GM08714 (cell line): ENCODE data around the gene PTPRQ.

ENCODE experiments used
- H3K4me3 ChIP-seq: fragments of 200-500 bp; sonication (Bioruptor generic); 2 replicates; pipeline ENCODE4 v1.5.1; 2014; ENCODE audit warnings: mild to moderate bottlenecking, low read length, inconsistent platforms
- ZNF274 ChIP-seq: IDR thresholded peaks from 2 replicates; pipeline ENCODE4 v1.6.1; 2012; ENCODE audit warnings: mild to moderate bottlenecking, low read depth, low read length

The PTPRQ gene

DNA sequence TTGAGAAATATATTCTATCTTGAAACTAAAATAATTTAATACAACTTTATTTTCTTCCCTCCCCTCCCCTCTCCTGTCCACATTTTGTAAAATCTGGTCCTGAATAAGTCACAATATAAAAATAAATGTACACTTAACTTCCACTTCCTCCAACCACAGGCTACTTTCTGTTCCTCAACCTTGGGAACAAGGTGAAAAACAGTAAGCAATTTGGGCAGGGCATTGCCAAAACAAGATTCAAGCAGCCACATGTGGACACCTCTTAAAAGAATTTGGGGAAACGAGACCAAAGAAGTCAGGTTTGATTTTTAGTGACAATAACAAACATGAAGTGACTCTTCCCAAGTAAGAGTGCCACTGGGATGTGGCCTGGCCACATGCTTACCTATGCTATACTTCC, 115.7 kb downstream of the PTPRQ start:
- H3K4me3 ChIP-seq: no peak overlapping the region
- TF ChIP-seq ZNF274: no peak

DNA sequence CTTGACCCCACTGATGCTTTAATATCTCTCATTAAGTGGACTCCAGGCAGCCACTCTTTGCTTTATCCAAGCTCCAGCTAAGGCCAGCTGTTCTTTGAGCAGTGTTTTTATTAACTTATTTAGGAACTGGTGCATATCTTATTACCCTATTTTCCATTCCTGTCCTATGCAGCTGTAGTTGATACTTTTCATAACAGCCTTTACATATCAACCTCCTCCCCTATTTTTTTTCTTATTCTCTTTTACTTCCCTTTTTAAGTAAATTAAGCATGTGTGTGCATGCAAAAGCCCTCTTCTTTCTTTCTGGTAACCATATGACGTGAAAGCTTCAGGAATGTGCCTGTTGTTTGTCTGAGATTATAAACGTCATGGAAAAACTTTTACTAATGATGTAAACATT, 121.2 kb downstream of the PTPRQ start:
- no peak overlapping the region for H3K4me3 ChIP-seq
- no peak for TF ChIP-seq ZNF274

DNA sequence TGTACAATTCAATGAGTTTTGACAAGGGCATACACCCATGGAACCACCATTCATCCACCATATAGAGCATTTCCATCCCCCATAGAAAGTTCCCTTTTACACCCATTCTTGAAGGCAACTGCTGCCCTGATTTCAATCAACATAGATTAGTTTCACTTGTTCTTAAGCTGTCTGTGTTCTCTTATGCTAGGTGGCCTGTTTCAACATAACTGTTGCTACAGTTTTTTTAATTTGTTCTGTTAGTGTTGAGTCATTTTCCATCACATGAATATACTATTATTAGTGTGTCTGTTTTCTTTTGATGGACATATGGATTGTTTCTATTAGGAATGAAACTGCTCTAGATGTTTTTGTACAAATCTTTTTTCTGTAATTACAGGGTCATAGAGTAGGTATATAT, 123.4 kb downstream of the PTPRQ start:
- no peak overlapping the region for H3K4me3 ChIP-seq
- no peak for TF ChIP-seq ZNF274

DNA sequence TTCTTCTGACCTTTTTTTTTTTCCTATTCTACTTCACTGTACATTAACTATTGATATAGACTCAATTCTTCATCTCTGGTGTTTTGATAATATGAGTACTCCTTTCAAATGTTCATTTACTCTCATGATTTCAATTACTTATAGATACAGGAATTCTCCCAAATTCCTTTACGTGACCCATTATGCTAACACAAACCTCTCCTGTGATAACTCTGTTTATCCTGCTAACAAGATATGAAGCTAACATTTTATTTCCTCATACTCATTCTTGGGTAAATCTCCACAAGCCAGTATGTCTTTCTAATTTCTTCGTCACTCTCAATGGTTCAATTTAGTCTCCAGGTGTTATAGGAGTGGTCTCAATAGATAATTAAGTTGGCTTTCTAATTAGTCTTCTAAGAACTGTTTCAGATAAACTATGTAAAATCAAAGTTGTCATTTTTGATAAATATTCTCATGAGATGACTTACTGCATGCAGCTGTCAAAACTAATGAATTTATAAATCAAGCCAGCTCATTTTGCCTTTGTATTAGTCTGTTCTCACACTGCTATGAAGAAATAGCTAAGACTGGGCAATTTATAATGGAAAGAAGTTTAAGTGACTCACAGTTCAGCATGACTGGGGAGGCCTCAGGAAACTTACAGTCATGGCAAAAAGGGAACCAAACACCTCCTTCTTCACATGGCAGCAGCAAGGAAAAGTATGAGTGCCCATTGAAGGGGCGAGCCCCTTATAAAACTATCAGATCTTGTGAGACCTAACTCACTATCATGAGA, 132.8 kb downstream of the PTPRQ start:
- H3K4me3 ChIP-seq: no peak overlapping the region
- TF ChIP-seq ZNF274: no peak

DNA sequence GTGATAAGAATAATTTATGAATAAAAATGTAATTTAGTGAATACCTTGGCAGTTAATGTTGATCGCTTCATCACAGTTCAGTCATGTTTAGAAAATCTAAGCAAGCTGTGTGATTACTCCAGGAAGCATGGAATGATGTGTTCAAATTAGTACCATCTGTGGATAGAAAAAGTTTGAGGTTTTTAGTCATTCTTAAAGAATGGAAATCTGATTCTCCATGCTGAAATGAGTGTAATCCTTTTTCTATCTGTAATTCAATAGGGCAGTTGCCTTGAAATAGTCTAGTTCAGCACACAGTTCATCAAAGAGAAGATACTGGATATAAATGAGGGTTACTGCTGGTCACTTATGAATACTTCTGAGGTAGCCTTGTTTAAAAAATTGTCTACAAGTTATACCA, 136.2 kb downstream of the PTPRQ start:
- TF ChIP-seq ZNF274: no peak
- H3K4me3 ChIP-seq: no peak overlapping the region

DNA sequence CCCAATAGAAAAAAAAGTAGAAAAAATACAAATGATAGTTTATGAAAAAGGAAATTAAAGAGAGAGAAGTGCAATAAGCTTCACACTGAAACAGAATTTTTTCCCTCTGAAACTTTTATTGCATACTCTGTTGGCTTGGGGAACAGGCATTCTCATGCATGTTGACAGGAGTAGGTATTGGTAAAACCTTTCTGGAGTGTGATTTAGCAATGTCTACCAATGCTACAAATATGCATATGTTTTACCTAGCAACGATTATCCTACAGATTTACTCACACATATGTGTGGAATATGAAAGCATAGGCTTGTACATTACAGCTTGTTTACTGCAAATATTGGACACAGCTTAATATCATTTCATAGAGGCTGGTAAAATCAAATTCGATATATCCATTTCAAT, 137.7 kb downstream of the PTPRQ start:
- H3K4me3 ChIP-seq: no peak overlapping the region
- TF ChIP-seq ZNF274: no peak

DNA sequence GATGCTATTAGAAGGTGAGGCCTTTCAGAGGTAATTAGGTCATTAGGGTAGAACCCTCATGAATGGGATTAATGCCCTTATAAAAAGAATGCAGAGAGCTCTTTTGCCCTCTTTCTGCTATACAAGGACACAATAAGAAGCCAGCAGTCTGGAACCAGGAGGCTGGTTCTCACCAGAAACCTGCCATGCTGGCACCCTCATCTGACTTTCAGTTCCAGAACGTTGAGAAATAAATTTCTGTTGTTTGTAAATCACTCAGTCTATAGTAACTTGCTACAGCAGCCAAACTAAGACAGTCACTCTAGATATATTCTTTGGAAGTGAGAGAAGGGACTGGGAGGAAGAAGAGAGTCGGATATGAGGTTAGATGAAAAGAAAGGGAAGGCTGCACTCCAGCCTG, 138.4 kb downstream of the PTPRQ start:
- H3K4me3 ChIP-seq: no peak overlapping the region
- no peak for TF ChIP-seq ZNF274

DNA sequence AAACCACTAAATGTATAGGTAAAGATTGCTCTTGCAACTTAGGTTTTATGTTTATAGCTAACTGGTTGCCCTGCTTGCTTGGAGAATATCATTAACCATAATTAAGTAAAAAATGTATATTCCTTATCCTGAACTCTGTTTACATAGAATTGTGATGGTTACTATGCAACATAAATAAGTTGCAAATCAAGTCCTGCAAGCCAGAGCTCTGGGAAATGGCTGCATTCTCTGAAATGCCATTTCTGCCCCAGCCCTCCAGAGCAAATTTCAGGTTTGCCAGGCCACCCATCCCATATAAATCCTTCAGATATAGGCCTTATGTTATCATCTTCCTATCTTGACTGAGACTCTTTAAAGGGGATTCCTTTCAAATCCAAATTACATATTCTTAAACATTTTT, 145.0 kb downstream of the PTPRQ start:
- TF ChIP-seq ZNF274: no peak

DNA sequence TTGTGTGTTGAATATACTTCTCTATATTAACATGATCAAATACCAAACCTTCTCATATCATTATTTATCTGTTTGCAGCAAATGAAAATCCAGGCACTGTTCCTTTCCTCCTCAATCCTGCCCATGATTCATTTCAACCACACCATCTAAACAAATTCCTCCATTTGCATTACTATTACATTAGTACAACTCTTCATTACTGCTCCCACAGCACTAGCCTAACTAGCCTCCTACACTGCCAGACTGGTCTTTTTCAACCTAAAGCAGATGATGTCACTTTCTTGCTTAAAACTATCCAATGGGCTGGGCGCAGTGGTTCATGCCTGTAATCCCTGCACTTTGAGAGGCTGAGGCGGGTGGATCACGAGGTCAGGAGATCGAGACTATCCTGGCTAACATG, 146.1 kb downstream of the PTPRQ start:
- H3K4me3 ChIP-seq: no peak overlapping the region
- TF ChIP-seq ZNF274: no peak

More for the DNA sequence above, 145.0 kb downstream of the PTPRQ start:
- no peak overlapping the region for H3K4me3 ChIP-seq

DNA sequence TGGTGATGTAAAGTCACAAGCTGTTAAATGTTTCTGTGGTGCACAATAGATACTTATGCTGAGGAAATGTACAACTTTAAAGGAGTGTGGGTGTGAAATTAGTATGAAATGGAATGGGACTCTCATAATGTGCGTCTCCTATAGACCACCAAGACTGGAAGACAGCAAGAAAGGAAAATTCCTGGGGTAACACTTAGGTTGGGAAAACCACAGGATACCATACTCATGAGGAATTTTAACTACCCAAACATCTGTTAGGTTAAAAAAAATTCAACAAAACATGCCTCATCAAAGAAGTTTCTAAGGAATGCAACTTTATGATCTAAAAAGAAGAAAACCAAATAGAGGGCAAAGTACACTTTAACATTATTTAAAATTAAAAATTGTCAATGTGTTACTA, 149.7 kb downstream of the PTPRQ start:
- no peak overlapping the region for H3K4me3 ChIP-seq
- TF ChIP-seq ZNF274: no peak

DNA sequence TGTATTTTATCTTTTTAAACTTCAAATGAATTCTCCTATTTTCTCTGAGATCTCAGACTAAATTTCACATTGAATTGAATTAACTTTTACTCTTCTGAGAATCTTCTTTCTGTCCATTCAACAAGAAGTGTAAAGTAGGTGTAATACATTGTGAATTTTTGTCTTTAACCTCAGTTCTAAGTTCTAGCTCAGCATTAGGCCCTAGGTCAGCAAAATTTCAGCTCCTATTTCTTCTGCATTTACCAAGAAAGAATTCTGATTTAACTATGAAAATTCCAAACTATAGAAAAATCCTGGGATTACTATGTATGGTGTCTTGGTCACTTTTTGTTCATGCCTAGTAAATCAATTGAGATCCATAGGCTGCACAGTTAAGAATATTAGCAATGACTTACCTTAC, 152.5 kb downstream of the PTPRQ start:
- TF ChIP-seq ZNF274: no peak
- H3K4me3 ChIP-seq: no peak overlapping the region

DNA sequence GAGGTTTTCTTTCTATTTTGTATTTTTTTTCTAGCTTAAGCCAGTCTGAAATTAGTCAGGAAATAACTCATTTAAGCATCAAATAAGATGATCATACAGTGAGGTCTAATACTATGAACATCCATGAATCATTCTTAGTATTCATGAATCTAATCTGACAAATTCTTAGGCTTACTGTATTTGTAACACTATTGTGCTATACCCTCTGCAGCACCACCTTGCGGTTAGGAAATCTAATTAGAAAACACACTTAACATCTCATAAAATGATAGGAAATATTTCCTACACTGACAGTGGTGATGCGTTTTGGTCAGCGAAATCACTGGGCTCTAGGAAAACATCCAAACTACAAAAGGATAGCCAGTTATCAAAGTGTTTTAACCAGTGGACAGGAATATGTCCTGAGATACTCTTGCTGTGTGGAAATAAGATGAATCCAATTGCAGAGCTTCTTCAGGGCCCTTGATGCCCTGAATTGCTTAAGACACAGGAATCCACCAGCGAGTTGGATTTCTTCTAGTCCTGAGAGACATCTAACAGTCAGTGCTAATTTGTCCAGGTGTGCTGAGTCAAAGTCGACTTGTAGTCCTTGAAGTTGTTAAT, 154.1 kb downstream of the PTPRQ start:
- H3K4me3 ChIP-seq: no peak overlapping the region
- TF ChIP-seq ZNF274: no peak

DNA sequence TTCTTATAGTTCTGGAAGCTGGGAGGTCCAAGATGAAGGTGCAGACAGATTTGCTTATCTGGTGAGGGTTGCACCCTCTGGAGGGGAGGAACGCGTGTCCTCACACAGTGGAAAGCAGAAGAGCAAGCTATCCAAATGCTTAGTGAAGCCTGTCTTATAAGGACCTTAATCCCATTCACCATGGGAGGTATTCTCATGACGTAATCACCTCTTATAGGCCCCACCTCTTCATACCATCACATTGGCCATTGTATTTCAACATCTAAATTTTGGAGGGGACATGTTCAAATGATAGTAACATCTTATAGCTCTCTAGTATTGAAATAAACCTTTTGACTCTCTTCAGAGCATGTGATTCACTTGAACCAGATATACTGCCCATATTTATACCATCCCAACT, 158.4 kb downstream of the PTPRQ start:
- no peak overlapping the region for H3K4me3 ChIP-seq
- no peak for TF ChIP-seq ZNF274

DNA sequence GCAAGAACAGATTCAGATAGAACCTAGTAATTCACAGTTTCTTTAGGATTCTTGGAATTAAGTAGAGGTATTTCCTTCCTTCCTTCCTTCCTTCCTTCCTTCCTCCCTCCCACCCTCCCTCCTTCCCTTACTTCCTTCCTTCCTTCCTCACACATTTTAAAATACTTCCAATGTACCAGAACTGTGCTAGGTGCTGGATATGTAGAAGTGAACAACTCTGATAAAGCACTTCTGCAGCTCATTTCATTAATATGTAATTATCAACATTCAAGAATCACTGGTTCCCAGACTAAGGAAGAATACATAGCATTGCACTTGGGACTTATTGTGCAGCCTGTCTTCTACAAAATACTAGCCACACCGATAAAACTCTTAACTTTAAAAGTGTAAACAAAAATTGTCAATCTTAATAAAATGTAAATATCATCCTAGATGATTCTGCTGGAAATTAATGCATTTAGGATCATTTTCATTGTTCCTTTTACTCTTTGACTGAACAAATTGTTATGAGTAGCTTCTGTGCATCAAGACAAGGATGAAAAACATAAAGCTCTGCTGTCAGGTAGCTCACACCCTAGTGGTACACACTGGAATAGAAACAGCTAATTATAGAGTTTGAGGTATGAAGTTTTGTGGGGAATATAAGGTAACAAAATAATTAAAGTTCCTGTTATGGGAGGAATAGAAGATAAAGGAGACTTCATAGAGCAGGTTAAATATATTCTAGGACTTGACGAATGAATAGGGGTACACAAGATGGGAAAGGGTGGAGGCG, 163.5 kb downstream of the PTPRQ start:
- TF ChIP-seq ZNF274: no peak
- no peak overlapping the region for H3K4me3 ChIP-seq

DNA sequence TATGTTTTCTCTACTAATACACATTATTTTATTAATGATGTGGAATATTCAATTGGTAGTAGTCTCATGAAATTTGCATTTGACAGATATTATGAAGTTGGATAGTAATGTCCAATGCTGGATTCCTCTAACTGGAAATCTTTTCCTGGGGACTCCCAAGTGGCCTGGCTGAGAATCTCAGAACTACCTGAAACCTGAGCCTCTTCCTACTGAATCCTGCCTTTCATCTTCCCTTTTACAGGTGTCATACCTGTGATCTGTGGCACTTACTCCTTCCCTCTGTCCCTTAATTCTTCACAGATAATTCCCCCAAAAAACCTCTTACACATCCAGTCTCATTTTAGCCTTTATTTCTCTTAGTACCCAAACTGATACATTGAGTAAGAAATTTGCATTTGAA, 173.7 kb downstream of the PTPRQ start:
- no peak overlapping the region for H3K4me3 ChIP-seq
- no peak for TF ChIP-seq ZNF274
